ENCODE measurements around the gene CTDSP1.

The CTDSP1 gene

DNA sequence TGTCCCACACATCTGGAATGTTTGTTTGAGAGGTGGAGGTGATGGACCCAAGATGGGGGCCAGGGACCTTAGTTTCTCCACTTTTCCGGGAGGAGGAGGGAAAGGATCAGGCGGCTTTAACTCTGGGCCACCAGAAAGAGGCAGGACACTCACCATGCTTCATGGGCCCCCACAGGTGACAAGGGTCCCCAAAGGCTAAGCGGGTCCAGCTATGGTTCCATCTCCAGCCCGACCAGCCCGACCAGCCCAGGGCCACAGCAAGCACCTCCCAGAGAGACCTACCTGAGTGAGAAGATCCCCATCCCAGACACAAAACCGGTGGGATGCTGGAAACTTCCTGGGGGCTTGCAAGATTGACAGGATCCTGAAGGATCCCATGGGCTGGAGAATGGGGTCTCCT is 16.9 kb upstream of the CTDSP1 start:
- DNase-seq (ENCODE audit: low read depth), result no peak
- no peak overlapping the region for H3K4me3 ChIP-seq (ENCODE audit: low read length)

DNA sequence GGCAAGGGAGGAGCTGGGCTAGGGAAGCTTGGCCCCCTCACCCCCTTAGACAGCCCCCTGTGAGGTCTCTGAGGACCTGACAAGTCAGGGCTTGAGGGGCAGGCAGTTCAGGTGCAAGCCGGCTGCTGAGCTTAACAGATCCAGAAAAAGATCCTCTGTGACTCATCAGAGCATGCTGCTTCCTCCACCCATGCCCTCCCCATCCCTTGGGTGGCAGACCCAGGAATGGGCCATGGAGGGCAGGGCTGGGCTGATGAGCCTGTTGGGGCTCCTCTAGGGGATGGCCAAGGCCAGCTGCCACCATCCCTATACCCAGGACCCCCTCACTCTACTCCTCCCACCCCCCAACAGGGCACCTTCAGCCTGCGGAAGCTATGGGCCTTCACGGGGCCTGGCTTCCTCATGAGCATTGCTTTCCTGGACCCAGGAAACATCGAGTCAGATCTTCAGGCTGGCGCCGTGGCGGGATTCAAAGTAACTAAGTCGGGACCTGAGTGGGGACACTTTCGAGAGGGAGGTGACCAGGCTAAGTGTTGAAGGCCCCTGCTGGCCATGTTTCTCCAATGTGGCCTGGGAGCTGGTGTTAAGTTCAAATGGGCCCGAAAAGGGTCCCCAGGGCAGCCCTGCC is 15.7 kb upstream of the CTDSP1 start:
- TF ChIP-seq, protein P1, sequence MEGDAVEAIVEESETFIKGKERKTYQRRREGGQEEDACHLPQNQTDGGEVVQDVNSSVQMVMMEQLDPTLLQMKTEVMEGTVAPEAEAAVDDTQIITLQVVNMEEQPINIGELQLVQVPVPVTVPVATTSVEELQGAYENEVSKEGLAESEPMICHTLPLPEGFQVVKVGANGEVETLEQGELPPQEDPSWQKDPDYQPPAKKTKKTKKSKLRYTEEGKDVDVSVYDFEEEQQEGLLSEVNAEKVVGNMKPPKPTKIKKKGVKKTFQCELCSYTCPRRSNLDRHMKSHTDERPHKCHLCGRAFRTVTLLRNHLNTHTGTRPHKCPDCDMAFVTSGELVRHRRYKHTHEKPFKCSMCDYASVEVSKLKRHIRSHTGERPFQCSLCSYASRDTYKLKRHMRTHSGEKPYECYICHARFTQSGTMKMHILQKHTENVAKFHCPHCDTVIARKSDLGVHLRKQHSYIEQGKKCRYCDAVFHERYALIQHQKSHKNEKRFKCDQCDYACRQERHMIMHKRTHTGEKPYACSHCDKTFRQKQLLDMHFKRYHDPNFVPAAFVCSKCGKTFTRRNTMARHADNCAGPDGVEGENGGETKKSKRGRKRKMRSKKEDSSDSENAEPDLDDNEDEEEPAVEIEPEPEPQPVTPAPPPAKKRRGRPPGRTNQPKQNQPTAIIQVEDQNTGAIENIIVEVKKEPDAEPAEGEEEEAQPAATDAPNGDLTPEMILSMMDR (conservative IDR thresholded peaks at IDR 0.05; ENCODE audit: low read depth, low read length), result no peak
- DNase-seq (ENCODE audit: low read depth), result no peak
- no peak overlapping the region for H3K4me3 ChIP-seq (ENCODE audit: low read length)

More for the DNA sequence above, 16.9 kb upstream of the CTDSP1 start:
- TF ChIP-seq, protein P1 (conservative IDR thresholded peaks at IDR 0.05; ENCODE audit: low read depth, low read length), result no peak

DNA sequence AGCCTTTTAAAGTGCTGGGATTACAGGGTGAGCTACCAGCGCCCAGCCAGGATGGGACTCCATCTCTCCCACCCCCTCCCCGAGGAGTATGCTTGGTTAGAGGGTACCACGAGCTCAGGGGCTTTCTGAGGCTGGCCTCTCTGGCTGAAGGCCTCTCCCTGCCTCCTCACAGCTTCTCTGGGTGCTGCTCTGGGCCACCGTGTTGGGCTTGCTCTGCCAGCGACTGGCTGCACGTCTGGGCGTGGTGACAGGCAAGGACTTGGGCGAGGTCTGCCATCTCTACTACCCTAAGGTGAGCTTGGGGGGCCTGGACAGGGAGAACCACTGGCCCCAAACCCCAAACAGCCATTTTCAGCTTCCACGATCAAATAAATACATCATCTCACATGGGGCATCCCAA is 14.7 kb upstream of the CTDSP1 start:
- TF ChIP-seq, protein P1 (conservative IDR thresholded peaks at IDR 0.05; ENCODE audit: low read depth, low read length), result no peak
- no peak overlapping the region for H3K4me3 ChIP-seq (ENCODE audit: low read length)
- DNase-seq (ENCODE audit: low read depth), result no peak

DNA sequence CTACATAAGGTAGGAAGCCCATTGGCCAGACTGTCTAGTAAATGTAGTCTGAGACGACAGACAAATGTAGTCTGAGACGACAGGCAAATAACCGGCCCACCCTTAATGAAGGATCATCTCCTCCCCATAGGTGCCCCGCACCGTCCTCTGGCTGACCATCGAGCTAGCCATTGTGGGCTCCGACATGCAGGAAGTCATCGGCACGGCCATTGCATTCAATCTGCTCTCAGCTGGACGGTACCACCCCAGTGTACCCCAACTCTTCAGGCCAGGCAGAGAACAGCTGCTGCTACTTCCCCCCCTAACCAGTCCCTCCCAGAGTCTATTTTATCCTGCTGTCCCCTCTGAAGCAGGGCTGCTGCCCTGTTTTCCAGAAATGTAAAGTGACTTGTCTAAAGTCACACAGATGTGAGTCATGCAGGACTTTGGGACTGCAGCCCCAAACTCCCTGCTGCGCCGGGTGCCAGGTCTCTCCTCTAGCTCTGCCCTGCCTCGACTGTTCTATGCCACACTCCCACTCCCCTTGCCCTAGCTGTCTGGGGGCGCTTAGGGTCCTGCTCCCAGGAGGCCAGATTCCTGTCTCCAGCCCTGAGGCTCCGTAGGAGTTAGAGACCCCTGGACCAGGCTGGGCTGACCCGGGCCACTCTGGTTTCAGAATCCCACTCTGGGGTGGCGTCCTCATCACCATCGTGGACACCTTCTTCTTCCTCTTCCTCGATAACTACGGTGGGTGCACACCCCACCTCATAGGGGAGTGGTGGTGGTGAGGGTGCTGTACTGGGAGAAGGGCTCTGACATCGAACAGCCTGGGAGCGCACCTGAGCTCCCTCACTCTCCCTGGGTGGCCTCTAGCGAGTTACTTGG is 12.9 kb upstream of the CTDSP1 start:
- TF ChIP-seq, protein P1 (conservative IDR thresholded peaks at IDR 0.05; ENCODE audit: low read depth, low read length), result no peak
- no peak overlapping the region for H3K4me3 ChIP-seq (ENCODE audit: low read length)
- no peak for DNase-seq (ENCODE audit: low read depth)

DNA sequence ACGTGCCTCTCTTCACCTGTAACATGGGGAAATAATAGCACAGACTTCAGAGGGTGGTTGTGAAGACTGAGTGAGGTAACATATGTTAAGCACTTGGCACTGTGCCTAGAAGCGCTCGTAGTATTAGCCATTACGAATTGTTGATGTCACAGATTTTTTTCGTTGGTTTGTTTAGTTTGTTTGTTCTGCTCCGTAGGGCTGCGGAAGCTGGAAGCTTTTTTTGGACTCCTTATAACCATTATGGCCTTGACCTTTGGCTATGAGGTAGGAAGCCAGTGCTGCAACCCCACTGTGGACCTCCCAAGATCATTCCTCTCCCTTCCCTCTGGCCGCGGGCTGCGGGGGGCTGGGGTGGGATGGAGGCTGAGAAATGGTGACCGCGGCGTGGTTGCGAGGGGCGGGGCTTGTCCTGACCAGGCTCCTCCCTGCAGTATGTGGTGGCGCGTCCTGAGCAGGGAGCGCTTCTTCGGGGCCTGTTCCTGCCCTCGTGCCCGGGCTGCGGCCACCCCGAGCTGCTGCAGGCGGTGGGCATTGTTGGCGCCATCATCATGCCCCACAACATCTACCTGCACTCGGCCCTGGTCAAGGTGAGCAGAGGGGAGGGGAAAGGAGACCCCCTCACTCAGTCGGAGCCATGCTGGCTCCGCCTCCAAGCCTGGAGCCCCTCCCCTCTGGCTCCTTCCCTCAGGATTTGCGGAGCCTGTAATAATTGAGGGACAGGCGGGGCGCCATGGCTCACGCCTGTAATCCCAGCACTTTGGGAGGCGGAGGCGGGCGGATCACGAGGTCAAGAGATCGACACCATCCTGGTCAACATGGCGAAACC is 12.1 kb upstream of the CTDSP1 start:
- no peak for DNase-seq (ENCODE audit: low read depth)
- H3K4me3 ChIP-seq (ENCODE audit: low read length), result peak overlapping the region; percentile 41

DNA sequence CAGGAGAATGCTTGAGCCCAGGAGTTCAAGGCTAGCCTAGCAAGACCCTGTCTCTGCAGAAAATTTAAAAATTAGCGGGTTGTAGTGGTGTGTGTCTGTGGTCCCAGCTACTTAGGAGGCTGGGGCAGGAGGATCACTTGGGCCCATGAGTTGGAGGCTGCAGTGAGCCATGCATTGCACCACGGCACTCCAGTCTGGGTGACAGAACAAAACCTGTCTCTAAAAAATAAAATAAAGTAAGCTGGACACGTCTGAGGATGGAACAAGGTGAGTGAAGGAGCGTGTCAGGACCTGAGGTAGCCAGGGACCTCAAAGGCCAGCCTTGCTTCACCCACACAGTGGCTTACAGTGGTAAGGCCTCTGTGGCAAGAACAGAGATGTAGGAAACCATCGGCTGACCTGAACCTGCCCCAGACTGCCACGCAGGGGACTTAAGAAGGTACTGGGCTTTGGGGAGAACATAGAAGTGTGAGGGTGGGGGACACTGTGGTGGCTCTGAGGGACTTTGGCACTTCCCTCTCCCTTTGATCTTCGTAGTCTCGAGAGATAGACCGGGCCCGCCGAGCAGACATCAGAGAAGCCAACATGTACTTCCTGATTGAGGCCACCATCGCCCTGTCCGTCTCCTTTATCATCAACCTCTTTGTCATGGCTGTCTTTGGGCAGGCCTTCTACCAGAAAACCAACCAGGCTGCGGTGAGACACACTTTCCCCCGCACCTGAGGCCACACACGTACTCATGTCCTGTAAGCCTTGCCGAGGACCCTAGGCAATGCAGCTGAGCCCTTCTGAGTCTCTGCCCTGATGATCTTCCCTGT is 10.1 kb upstream of the CTDSP1 start:
- H3K4me3 ChIP-seq (ENCODE audit: low read length), result no peak overlapping the region
- TF ChIP-seq, protein P1 (conservative IDR thresholded peaks at IDR 0.05; ENCODE audit: low read depth, low read length), result no peak
- no peak for DNase-seq (ENCODE audit: low read depth)

More for the DNA sequence above, 12.1 kb upstream of the CTDSP1 start:
- TF ChIP-seq, protein P1 (conservative IDR thresholded peaks at IDR 0.05; ENCODE audit: low read depth, low read length), result no peak

Data from retinal pigment epithelial cell (primary cell).